Panc1 (cell line): ENCODE data around the gene USP6NL.

Experiments
- CTCF ChIP-seq: fragments of 450-650 bp; IDR thresholded peaks from 2 replicates; pipeline ENCODE4 v1.5.1; 2017; ENCODE audit warnings: mild to moderate bottlenecking
- POLR2AphosphoS5 ChIP-seq: IDR thresholded peaks from 2 replicates; pipeline ENCODE4 v1.6.1; 2012; ENCODE audit warnings: mild to moderate bottlenecking, low read depth, low read length, moderate library complexity
- REST ChIP-seq, 2 experiments: IDR thresholded peaks; 2 replicates each; pipeline ENCODE4 v1.6.1; 2011 to 2012; ENCODE audit warnings: low read depth in 2 of 2, control low read depth in 1 of 2, low read length in 1 of 2, mild to moderate bottlenecking in 1 of 2, moderate library complexity in 1 of 2; ENCODE audit not compliant: insufficient read depth in 1 of 2

DNA sequence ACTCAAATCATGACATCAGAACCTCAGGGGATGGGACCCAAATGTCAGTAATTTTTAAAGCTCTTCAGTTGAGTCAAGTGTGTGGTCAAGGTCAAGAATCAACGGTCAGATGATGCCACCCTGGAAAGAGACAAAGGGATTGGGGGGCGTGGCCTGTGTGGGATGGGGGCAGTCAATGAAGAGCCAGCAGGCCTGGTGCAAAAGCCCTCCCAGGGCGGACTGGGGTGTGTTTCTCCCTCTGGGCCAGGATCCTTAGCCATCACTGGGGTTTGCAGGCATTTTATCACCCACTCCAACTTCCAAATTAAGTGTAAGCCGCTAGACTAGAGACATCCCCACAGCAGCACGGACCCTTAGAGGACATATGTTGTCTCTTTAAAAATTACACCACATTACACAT is 204.7 kb downstream of the USP6NL start:
- TF ChIP-seq POLR2AphosphoS5 (no peak), CTCF (no peak), REST (IDR thresholded peaks at IDR 0.05; ENCODE audit: insufficient read depth in 1 of 2, low read depth in 2 of 2, low read length in 1 of 2) (no peak)
